Stimulated activated CD4-positive, alpha-beta T cell treated with anti-CD3 and anti-CD28 coated beads, Interleukin-4, amount 100 ng/mL, for 1 hour (primary cell): Measurements from ENCODE around the gene PROSER1.
"Not testable (repeated sequence)": the region's sequence is repeated elsewhere in the genome, so short reads cannot be mapped to it uniquely, and the experiment has no call there.

Experiments
- DNase-seq: peaks from one replicate; pipeline ENCODE4 v3.0.0-alpha.2; 2020

PROSER1 gene

DNA sequence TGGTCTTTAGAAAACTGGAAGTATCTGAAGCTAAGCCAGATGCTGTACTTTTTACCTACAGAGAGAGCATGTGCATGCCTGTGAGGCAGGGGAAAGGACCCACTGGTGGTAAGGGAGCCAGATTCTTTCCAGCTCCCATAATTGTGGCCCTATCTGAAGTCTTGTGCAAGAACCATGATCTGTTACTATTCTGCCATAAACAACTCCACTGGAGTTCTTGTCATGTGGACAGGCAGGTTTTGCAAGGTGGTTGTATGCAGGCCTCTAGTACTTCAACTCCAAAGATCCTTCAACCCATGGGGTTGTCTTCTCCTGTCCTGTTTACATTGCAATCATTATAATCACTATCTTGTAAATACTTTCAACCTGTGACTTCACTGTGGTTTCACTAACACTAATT, 14.1 kb downstream of the PROSER1 start:
- no peak for DNase-seq

DNA sequence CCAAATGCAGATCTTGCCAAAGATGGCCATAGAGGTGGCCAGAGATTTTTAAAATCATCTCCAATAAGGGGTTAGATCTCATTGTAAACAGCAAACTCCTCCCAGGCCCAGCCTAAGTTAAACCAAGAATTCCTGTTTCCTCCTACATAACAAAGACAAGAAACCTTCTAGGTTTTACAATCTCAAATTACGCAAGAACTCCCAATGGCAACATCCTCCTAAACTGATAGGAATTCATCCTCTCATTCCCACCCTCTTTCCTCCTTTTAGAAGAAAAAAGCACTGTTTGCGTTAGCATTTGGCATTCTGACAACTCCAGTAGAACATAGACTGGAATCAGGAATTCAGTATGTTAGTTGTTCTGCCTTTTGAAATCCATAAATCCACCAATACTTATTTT, 14.6 kb downstream of the PROSER1 start:
- no peak for DNase-seq

DNA sequence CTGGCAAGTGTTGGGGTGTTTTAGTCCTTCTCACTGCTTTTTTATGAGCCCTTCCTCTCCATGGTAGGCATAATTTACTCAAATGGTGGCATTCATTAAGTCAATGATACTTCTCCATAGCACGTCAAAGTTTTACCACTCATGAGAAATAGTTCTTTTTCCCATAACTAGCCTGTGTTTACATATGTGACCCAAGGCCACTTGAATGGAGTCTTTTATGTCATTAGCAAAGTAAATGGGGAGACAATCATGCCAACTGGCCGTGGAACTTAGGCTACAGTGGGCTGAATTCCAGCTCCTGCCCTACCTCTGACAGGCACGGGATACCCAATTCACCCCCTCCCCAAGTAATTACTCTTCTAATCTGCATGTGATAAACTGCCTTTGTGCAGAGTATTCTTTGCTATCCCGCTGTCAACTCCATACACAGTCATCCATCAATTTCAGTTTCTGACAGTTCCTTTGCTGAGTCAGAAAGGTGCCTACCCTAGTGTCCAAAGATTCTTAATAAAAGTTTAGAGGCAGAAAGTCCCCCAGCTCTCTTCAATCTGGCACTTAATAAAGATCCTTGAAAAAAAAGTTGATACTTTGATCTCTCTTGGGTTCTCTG, 16.9 kb downstream of the PROSER1 start:
- DNase-seq: no peak

DNA sequence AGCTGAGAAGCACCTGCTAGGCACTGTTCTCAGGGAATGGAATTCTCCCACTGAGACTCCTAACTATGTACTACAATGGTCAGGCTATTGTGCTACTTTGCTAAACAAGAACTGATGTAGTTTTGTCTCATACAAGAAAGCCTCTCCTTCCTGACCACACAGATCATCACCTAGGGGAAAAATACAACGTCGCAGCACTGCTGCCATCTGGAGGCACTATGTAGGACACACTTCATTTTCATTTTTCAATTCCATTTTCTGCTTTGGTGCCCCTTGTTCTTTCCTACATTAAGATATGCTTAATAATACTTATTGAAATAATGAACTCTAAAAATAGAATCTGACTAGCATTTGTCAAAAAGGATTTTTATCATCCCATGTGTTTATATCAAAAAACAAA, 21.1 kb downstream of the PROSER1 start:
- no peak for DNase-seq

DNA sequence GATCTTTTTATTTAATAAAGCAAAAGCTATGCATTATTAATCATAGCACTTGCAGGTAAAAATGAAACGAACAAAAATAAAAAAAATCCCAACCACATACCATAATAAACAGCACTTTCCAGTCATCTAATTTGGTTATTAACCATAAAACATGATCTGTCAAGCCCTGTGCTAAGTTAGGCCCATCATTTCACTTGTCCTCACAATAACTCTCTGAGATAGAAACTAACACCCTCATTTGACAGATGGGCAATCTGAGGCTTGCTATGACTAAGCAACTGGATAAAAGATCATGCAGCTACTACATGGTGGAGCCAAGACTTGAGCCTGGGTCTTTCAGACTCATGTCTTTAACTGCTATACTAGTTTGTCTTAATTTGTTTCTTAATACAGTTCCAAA, 21.8 kb downstream of the PROSER1 start:
- no peak for DNase-seq

DNA sequence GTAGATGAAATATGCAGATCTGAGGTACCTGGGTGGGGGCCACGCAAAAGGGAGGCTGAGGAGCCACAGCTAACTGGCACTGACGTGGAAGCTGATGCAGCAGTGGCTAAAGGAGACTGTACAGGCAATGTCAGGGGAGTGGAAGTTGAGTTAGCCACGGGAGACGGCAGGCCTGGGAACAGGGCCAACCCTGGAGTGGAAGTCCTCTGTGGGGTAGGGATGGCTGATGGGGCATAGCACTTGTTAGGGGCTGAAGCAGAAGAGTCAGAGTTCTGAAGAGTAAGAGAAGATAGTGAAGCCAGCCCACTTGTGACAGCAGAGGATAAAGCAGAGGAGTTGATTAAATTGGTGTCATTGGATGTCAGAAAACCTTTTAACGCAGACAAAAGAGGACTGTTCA, 24.4 kb downstream of the PROSER1 start:
- DNase-seq: no peak

DNA sequence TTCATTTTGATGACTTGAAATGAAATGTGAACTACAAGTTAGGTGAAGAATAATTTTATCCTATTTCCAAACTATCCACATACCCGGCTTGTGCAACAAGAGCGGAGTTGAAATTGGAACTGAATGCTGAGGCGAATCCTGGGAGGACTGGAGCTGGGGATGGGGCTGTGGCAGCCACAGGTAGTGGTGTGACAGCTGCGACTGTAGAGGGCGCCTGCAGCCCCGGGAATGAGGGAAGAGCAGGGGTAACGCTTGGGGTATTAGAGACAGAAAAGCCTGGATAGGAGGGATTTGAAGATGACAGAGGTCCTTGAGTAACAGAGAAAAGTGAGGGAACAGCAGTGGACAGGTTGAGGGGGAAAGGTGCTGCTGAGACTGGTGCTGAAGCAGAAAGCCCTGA, 25.3 kb downstream of the PROSER1 start:
- no peak for DNase-seq

DNA sequence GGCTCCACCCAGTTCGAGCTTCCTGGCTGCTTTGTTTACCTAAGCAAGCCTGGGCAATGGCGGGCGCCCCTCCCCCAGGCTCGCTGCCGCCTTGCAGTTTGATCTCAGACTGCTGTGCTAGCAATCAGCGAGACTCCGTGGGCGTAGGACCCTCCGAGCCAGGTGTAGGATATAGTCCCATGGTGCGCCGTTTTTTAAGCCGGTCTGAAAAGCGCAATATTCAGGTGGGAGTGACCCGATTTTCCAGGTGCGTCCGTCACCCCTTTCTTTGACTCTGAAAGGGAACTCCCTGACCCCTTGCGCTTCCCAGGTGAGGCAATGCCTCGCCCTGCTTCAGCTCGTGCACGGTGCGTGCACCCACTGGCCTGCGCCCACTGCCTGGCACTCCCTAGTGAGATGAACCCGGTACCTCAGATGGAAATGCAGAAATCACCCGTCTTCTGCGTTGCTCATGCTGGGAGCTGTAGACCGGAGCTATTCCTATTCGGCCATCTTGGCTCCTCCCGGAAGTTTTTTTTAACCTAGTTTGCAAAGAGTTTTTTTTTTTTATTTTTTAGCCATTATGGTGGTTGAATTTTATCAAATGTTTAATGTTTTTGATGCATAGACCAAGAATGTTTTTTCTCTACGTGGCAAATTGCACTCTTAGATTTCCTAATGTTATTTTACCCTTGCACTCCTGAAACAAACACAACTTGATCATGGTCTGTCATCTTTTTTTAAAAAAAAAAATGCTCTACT, 31.3 kb downstream of the PROSER1 start:
- DNase-seq: not testable (repeated sequence)

DNA sequence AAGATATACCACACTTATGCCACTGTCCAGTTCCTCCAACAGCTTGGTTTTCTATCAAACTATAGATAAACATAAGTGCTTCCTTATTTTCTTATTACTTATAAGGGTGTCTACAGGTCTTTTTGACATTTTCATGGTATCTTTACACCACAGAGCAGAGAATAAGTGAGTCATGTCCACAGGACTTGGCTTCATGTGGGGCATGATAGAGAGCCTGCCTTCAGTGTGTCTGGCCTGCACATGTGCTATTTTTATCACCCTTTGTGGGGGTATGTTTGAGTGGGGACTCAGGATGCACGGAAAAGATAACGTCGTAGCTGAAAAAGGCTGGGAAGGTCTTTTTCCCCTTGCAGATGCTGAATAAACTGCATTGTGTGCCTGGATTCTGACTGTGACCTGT, 39.1 kb downstream of the PROSER1 start:
- no peak for DNase-seq

DNA sequence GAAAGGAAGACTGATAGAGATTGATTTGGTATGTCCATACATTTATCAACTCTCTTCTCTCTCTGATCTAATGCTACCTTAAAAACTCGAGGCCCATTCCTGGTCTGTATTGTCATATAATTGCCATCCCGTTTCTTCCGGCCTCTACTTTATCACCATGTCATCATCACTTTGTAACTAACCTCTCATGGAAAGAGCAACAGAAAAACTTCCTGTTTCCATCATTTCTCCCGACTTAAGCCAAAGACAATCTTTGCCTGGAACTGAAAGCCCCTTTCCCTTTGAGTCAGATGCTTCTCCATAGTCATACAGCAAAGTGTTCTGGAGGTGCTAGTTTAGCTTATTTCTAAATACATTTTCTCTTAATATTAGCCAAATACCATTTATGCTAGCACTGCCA, 44.5 kb downstream of the PROSER1 start:
- no peak for DNase-seq

DNA sequence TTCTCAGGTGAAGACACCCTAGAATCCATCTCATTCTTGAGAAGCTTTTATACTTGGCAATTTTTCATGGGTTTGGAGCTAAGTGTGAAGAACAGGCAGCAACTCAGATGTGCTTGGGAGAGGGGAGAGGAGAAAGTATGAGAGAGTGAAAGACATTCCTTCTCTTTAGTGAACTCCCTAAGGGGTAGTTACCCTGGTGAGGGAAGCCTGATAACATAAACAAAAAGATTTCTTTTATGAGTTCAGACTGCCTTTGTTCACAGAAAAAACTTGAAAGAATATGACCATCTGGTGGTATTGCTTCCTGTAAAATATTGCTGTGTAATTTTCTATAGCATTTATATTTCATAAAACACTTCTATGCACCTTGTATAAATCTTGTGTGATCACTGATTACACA, 47.2 kb downstream of the PROSER1 start, which contains the start of gene STOML3:
Gene STOML3 (minus strand): TSS at position 139 of the 400 bp plus-strand sequence. CDS start 110 bp downstream, at position 29.
- no peak for DNase-seq

DNA sequence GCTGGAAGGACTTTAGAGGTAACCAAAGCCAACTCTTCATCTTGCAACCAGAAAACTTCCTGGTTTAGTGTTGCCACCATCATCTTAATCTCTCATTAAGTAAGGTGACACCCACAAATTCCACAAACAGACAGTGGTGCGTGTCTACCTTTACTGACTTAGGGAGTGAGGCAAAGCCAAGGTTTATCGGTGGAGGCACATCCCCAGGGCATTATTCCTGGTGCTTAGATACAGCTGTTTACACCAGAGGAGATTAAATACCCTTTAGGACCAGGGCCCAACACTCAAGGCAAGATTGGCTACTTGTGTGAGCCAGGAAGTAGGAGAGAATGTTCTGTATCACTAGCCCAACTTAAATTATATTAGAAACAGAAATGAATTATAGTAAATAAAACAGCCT, 56.8 kb downstream of the PROSER1 start:
- DNase-seq: no peak

DNA sequence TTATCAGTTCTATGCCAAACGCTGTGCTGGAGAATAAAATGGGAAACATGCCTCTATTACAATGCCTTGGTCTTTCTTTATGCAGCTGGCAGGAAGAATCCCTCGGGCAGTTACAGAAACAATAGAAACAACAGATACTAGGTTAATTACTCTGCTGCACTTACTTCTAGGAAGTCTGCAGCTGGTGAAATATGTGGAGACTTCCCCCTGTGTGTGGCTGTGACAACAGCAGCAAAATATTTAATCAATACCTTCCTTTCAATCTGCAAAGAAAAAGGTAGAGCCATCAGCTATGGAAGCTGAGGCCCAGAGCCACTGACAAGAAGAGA, 57.2 kb downstream of the PROSER1 start:
- DNase-seq: no peak

DNA sequence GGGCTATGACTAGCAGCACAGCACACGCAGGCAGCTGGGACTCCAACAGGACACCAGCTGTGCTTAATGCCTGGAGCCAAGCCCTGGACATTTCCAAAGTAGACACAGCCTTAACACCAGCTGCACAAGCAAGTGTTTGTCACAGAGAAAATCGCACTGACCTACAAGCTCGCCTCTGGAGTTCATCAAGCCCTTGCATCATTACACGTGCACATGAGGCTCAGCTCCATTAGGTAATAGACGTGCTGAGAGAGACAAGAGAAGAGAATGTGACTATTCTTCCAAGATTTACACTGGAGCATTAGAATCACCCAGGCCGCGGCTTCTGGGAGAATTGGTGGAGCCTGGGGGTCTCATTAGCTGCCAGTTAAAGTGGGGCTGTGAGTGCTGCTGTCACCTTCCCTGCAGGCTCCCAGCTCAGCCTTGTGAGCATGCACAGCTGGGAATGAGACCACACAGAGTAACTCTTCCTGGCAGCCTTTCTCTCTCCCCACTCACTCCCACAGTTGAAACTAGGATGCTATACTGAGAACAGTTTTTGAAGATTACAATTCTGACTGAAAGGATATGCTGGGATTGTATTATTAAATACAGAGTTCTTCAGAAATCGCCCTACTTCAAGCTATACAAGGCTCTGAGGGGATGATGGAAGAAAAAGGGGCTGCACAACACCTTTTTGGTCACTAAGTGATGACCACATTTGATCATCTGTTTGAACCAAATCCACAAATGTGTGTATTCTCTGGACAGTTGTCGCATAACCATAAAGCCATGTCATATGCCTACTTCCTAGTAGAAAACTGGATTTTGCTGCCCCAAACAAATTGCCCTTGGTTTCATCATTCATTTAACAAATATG, 57.8 kb downstream of the PROSER1 start:
- DNase-seq: no peak

DNA sequence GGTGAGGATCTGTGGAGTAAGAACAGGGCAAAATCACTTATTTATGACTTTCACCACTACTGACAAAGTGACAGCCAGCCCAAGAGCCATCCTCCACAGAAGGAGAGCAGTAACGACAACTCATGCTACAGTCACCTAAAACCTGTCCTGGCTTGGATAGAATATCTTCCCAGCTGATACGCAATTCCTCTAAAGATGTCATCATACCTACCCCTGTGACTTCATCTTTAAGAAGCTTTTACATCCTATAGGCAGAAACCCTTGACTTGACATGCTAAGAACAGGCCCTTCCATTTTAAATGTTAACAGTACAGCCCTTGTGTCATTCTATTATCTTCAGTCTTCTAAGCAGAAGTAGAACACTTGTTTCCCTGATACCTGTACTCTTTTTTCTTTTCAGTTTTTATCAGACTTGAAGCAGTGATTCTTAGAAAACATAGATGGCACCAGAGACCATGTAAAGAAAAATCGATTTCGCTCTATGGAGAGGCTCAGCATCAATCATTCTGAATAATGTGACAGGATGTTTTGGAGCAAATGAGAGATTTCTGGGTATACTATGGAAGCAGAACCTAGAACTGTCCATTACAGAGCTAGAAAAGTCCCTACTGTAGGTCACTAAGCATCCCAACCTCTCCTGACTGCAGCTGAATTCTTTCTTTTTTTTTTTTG, 67.4 kb downstream of the PROSER1 start:
- no peak for DNase-seq

DNA sequence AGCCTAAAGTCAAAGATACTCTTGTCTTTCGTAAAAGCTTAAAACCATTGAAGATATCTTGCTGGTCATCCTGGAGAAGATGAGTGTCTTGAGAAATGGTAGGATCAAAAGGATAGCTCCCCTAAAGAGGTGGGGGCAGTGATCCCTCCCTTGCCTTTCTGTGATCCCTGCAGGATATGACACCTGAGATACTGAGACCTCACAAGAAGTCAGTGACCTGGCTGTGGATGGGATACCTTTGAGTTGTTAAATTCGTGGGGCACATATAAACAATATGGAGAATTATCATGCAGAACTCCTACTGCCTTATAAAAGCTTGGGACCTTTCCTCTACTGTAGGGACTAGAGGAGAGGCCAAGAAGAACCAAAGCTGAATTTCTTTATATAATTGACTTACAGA, 68.7 kb downstream of the PROSER1 start:
- DNase-seq: no peak

DNA sequence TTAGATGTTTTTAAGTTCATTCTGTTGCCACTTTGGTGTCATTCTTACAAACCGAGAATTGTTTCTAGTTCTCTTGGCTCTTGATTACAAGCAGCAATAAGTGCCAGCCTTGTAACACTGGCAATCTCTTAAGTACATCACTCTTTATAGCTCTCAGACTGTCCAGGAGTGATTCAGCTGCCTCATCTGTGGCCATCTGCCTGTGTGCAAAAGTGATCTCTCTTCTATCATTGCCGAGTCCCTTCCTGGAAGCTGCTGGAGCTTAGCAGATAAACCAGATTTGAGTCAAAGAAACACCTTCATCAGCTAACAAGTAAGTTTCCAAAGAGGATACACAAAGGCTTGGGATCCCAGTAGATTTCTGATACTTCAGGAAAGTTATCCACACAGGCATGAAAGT, 70.4 kb downstream of the PROSER1 start:
- no peak for DNase-seq

DNA sequence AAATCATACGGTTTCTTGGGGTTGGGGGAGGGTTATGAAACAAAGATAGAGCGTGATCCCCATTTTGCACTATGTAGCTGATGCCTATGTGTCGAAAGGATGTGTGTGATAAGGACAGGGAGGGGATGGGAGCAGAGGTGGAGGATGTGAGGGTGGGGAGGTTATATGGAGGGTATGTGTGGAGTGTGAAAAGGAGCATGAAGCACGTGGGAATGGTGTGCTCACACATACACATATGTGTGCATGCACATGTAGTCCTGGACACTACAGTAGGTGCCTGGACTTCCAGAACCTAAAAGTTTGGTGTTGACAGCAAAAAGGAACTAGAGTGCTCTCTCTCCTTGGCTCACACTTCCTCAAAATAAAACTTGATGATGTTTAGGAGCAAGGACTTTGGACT, 72.6 kb downstream of the PROSER1 start:
- DNase-seq: no peak

DNA sequence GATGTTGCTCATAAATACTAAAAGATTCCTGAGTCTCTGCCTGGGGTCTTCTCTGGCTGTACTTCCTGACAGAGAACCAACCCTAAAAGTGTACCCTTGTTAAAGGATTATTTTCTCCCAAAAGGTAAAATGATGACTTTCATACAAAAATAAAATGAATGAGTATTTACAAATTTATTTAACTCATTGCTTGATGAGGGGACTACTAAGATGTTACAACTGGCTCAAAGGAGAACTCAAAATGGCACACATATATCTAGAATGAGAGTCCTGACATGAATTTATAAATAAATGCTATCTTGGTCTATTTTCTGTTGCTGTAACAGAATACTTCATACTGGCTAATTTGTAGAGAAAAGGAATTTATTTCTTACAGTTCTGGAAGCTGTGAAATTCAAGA, 77.7 kb downstream of the PROSER1 start:
- no peak for DNase-seq
